ENCODE results near the gene DECR2.

GRCh38 chr16:397135-397661 is 4.5 kb upstream of the DECR2 start, which contains the start of gene NME4:
- TF ChIP-seq CTCF (conservative IDR thresholded peaks at IDR 0.05; ENCODE audit: low read depth, low read length): no peak
- TF ChIP-seq NFE2L2 (IDR thresholded peaks at IDR 0.05; ENCODE audit: low read depth, low read length): no peak
- no peak for TF ChIP-seq POLR2A (IDR thresholded peaks at IDR 0.05; ENCODE audit: low read depth, low read length)
- TF ChIP-seq ELK1 (IDR thresholded peaks at IDR 0.05; ENCODE audit: borderline replicate concordance, low read depth, low read length): no peak
- no peak for TF ChIP-seq SMC3 (IDR thresholded peaks at IDR 0.05; ENCODE audit: low read depth, low read length)
- TF ChIP-seq RCOR1 (IDR thresholded peaks at IDR 0.05; ENCODE audit: insufficient replicate concordance, low read length): no peak
- no peak for TF ChIP-seq RFX5 (IDR thresholded peaks at IDR 0.05; ENCODE audit: low read depth, low read length)
- no peak for TF ChIP-seq CHD1 (IDR thresholded peaks at IDR 0.05; ENCODE audit: low read depth, low read length)
- no peak for TF ChIP-seq FOS (IDR thresholded peaks at IDR 0.05; ENCODE audit: low read depth, low read length)
- TF ChIP-seq MAFK (IDR thresholded peaks at IDR 0.05; ENCODE audit: low read depth, low read length): no peak

Measured in IMR-90 (cell line).